Measurements from ENCODE around the gene GSS. TPM values are rescaled to one million over a fixed set of nuclear protein-coding genes. Genes with fewer than 3 reads are reported as not detected.

GSS gene
- polyA plus RNA-seq, 1 donor, result 29.7 TPM

- no peak for DNase-seq (ENCODE audit: low read depth)
These were observed 8.9 kb downstream of the GSS start for GRCh38 chr20:34946661-34947060.

- DNase-seq (ENCODE audit: low read depth), result no peak
These were observed 10.1 kb downstream of the GSS start for GRCh38 chr20:34945315-34946077.

GRCh38 chr20:34943808-34944567, 11.6 kb downstream of the GSS start:
- DNase-seq (ENCODE audit: low read depth), result no peak

GRCh38 chr20:34942301-34942700, 13.3 kb downstream of the GSS start:
- DNase-seq (ENCODE audit: low read depth), result no peak

GRCh38 chr20:34941226-34941625, 14.4 kb downstream of the GSS start:
- DNase-seq (ENCODE audit: low read depth), result no peak

- no peak for DNase-seq (ENCODE audit: low read depth)
These were observed 15.5 kb downstream of the GSS start for GRCh38 chr20:34940081-34940481.

- no peak for DNase-seq (ENCODE audit: low read depth)
These were observed 17.0 kb downstream of the GSS start for GRCh38 chr20:34938466-34939163.

GRCh38 chr20:34931771-34932170, 23.8 kb downstream of the GSS start:
- no peak for DNase-seq (ENCODE audit: low read depth)

- DNase-seq (ENCODE audit: low read depth), result no peak
These were observed 27.2 kb downstream of the GSS start for GRCh38 chr20:34928411-34928810.

GRCh38 chr20:34927736-34928135, 27.9 kb downstream of the GSS start:
- no peak for DNase-seq (ENCODE audit: low read depth)

- DNase-seq (ENCODE audit: low read depth), result no peak
These were observed 29.0 kb downstream of the GSS start for GRCh38 chr20:34926581-34926980.

- DNase-seq (ENCODE audit: low read depth), result no peak
These were observed 29.6 kb downstream of the GSS start for GRCh38 chr20:34925981-34926380.

- DNase-seq (ENCODE audit: low read depth), result no peak
These were observed 30.3 kb downstream of the GSS start for GRCh38 chr20:34925341-34925740.

- DNase-seq (ENCODE audit: low read depth), result no peak
These were observed 32.2 kb downstream of the GSS start for GRCh38 chr20:34923414-34923813.

GRCh38 chr20:34922654-34923381, 32.8 kb downstream of the GSS start:
- DNase-seq (ENCODE audit: low read depth), result no peak

GRCh38 chr20:34921436-34921835, 34.2 kb downstream of the GSS start:
- no peak for DNase-seq (ENCODE audit: low read depth)

GRCh38 chr20:34920055-34920454, 35.6 kb downstream of the GSS start:
- no peak for DNase-seq (ENCODE audit: low read depth)

- no peak for DNase-seq (ENCODE audit: low read depth)
These were observed 38.7 kb downstream of the GSS start for GRCh38 chr20:34916774-34917354.

- no peak for DNase-seq (ENCODE audit: low read depth)
These were observed 39.7 kb downstream of the GSS start for GRCh38 chr20:34915749-34916455.

- no peak for DNase-seq (ENCODE audit: low read depth)
These were observed 40.5 kb downstream of the GSS start for GRCh38 chr20:34915131-34915530.

All from forelimb muscle (tissue), 1 donor.